HEK293 (cell line): ENCODE data around the gene ARHGAP45.
A peak's percentile ranks its signal among the peaks of the same experiment; 100 is the strongest.
"Not testable (repeated sequence)": the region's sequence is repeated elsewhere in the genome, so short reads cannot be mapped to it uniquely, and the experiment has no call there.

ENCODE experiments used
- CTCF ChIA-PET: fragments of 350-600 bp; formaldehyde crosslinking; extraction: SDS; loops from one replicate; lab custom pipeline; 2021; ENCODE audit warnings: antibody characterized with exemption; lab: Yijun Ruan, JAX
- POLR2A ChIA-PET: fragments of 300-600 bp; formaldehyde crosslinking; extraction: SDS; loops from one replicate; lab custom pipeline; 2020; ENCODE audit warnings: antibody characterized with exemption, inconsistent platforms; lab: Yijun Ruan, JAX
- H3K27ac ChIP-seq: fragments of 200-500 bp; sonication (Bioruptor generic); 2 replicates; pipeline ENCODE4 v1.5.1; 2014; ENCODE audit warnings: low read depth, low read length, control low read depth, inconsistent platforms; ENCODE audit errors: extremely low read depth
- H3K36me3 ChIP-seq, 2 experiments: fragments of 200-500 bp in 1 of 2; sonication (Bioruptor generic) in 1 of 2; 1 replicate in 1 of 2; 2 replicates in 1 of 2; pipeline ENCODE4 v1.5.1; 2014 to 2017; ENCODE audit warnings: inconsistent platforms in 2 of 2, low read length in 2 of 2; ENCODE audit not compliant: control insufficient read depth in 2 of 2, insufficient read depth in 1 of 2
- H3K4me1 ChIP-seq: fragments of 200-500 bp; sonication (Bioruptor generic); 2 replicates; pipeline ENCODE4 v1.5.1; 2014; ENCODE audit warnings: mild to moderate bottlenecking, low read length, inconsistent platforms; ENCODE audit not compliant: control insufficient read depth, insufficient read depth
- H3K4me3 ChIP-seq: 2 replicates; pipeline ENCODE4 v1.5.1; 2011; ENCODE audit warnings: low read depth, mild to moderate bottlenecking, control low read depth, low read length, moderate library complexity
- H3K9me3 ChIP-seq: fragments of 200-500 bp; sonication (Bioruptor generic); 2 replicates; pipeline ENCODE4 v1.5.1; 2014; ENCODE audit warnings: low read depth, low read length, inconsistent platforms; ENCODE audit not compliant: control insufficient read depth, insufficient read depth
- BCL11A ChIP-seq: fragments of 450-650 bp; formaldehyde crosslinking; IDR thresholded peaks from 2 replicates; pipeline ENCODE4 v1.5.1; 2016; ENCODE audit warnings: low read depth, missing biosample characterization, missing genetic modification characterization
- GLIS1 ChIP-seq: fragments of 450-650 bp; formaldehyde crosslinking; IDR thresholded peaks from 2 replicates; pipeline ENCODE4 v1.5.1; 2016; ENCODE audit warnings: missing biosample characterization, missing genetic modification characterization
- HOXA7 ChIP-seq: sonication (generic); formaldehyde crosslinking; IDR thresholded peaks from 2 replicates; pipeline ENCODE4 v1.8.1; 2022; ENCODE audit warnings: missing genetic modification reagents, borderline replicate concordance
- KLF1 ChIP-seq: fragments of 450-650 bp; formaldehyde crosslinking; IDR thresholded peaks from 2 replicates; pipeline ENCODE4 v1.5.1; 2016; ENCODE audit warnings: missing biosample characterization, missing genetic modification characterization
- REST ChIP-seq: fragments of 450-650 bp; formaldehyde crosslinking; IDR thresholded peaks from 2 replicates; pipeline ENCODE4 v1.5.1; 2016; ENCODE audit warnings: missing biosample characterization, missing genetic modification characterization
- SCRT1 ChIP-seq: fragments of 450-650 bp; formaldehyde crosslinking; IDR thresholded peaks from 2 replicates; pipeline ENCODE4 v1.5.1; 2016; ENCODE audit warnings: missing biosample characterization, missing genetic modification characterization, borderline replicate concordance
- SCRT2 ChIP-seq: fragments of 450-650 bp; formaldehyde crosslinking; IDR thresholded peaks from 2 replicates; pipeline ENCODE4 v1.5.1; 2016; ENCODE audit warnings: missing biosample characterization, missing genetic modification characterization
- TRIM28 ChIP-seq: IDR thresholded peaks from 2 replicates; pipeline ENCODE4 v1.6.1; 2011; ENCODE audit warnings: low read length, control low read depth, borderline replicate concordance
- ZBTB17 ChIP-seq: fragments of 450-650 bp; formaldehyde crosslinking; IDR thresholded peaks from 2 replicates; pipeline ENCODE4 v1.5.1; 2016; ENCODE audit warnings: missing biosample characterization, missing genetic modification characterization
- ZBTB21 ChIP-seq: fragments of 450-650 bp; formaldehyde crosslinking; IDR thresholded peaks from 2 replicates; pipeline ENCODE4 v1.5.1; 2017; ENCODE audit warnings: missing biosample characterization, missing genetic modification characterization
- ZNF266 ChIP-seq: fragments of 450-650 bp; formaldehyde crosslinking; IDR thresholded peaks from 2 replicates; pipeline ENCODE4 v1.5.1; 2016; ENCODE audit warnings: missing biosample characterization, missing genetic modification characterization, low read depth
- ZNF521 ChIP-seq: fragments of 450-650 bp; formaldehyde crosslinking; IDR thresholded peaks from 2 replicates; pipeline ENCODE4 v1.5.1; 2017; ENCODE audit warnings: missing biosample characterization, mild to moderate bottlenecking, missing genetic modification characterization
- ZNF544 ChIP-seq: fragments of 450-650 bp; formaldehyde crosslinking; IDR thresholded peaks from 2 replicates; pipeline ENCODE4 v1.5.0; 2017; ENCODE audit warnings: missing biosample characterization, missing genetic modification characterization
- ZNF555 ChIP-seq: fragments of 450-650 bp; formaldehyde crosslinking; conservative IDR thresholded peaks from 2 replicates; pipeline ENCODE4 v1.5.1; 2017; ENCODE audit warnings: missing biosample characterization, mild to moderate bottlenecking, missing genetic modification characterization, inconsistent platforms
- ZNF580 ChIP-seq: fragments of 450-650 bp; formaldehyde crosslinking; IDR thresholded peaks from 2 replicates; pipeline ENCODE4 v1.5.1; 2016; ENCODE audit warnings: missing biosample characterization, missing genetic modification characterization
- ZNF658 ChIP-seq: fragments of 450-650 bp; formaldehyde crosslinking; IDR thresholded peaks from 2 replicates; pipeline ENCODE4; 2016; ENCODE audit warnings: missing biosample characterization, missing genetic modification characterization
- TF ChIP-seq, protein P1 (sequence below): sonication (generic); formaldehyde crosslinking; IDR thresholded peaks from 2 replicates; pipeline ENCODE4 v1.8.1; 2022; ENCODE audit warnings: mild to moderate bottlenecking, moderate library complexity, missing genetic modification reagents
- TF ChIP-seq, protein P2 (sequence below): fragments of 450-650 bp; formaldehyde crosslinking; IDR thresholded peaks from 2 replicates; pipeline ENCODE4 v1.5.1; 2016; ENCODE audit warnings: missing biosample characterization, missing genetic modification characterization

Gene ARHGAP45

DNA sequence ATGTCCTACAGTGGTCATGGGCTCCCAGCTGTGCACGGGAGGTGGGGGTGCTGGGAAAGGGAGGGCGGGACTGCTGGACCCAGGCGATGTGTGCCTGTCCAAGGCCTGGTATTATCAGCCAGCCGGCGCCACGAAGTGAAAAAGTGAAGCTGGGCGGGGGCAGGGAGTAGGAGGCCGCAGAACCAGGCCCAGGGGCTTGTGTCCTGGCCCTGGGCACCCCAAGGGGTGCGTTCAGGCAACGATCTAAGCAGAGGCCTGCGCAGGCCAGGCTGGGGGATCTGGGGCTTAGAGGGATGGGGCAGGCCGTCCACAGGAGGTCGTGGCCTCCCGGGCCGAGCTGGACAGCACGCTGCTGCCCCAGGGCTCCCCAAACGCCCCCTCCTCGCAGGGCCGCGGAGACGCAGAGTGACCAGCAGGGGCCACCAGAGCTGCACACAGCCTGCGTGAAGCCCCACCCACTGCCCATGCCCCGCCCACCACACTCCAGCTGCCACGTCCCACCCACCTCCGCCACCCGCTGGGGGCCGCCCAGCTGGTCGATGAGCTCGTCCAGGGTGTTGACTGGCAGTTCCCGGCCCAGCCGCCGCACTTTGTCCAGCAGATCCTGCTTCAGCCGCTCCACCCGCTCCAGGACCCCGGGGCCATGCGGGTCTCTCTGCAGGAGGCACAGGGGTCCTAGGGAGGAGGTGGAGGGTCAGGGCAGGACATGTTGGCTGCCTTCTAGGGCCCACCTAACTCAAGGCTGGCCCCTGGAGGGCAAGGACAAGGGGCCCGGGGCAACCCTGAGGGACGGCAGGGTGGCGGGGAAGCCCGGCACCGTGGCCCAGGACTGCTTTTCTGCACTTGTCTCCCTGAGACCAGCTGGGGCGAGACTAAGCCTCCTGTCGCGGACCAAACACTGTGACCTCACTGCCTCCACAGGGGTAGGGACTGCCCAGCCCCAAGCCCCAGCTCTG is 46.3 kb downstream of the ARHGAP45 start (continued):
- no peak for TF ChIP-seq ZNF658 (tag by site-specific recombination)
- no peak for TF ChIP-seq ZNF555
- TF ChIP-seq ZBTB21 (tag by site-specific recombination): 0 out of 2 replicates have a peak, but pooled peaks have one; percentile 23
- peak; percentile 90 for TF ChIP-seq GLIS1 (tag by site-specific recombination)
- TF ChIP-seq ZNF266 (tag by site-specific recombination): no peak

DNA sequence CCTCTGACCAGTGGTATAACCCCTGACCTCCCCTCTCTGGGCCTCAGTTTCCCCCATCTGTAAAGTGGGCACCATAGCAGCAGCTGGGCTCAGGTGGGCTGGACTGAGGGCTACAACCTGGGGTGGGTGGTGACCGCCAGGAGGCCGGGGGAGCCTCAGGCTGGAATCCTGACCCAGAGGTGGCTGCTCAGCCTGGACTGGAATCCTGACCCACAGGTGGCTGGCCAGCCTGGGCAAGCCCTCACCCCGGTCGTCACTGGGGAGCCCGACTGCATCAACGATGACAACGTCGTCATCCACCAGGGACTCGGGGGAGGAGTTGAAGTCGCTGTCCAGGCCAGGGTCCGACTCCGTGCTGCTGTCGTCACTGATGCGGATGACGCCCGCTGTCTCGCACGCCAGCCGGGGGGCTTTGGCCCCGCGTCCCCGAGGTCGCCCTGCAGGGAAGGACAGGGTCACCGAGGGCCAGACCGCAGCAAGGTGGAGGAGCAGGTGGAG is 47.1 kb downstream of the ARHGAP45 start:
- TF ChIP-seq REST (tag by site-specific recombination) (peak; percentile 67; the same call in 1 of the 2 replicates), ZNF521 (no peak), SCRT2 (tag by site-specific recombination) (peak; percentile 44), BCL11A (tag by site-specific recombination) (peak; percentile 23; the same call in 1 of the 2 replicates), SCRT1 (tag by site-specific recombination) (0 out of 2 replicates have a peak, but pooled peaks have one; percentile 17), ZNF544 (tag by site-specific recombination) (no peak)
- H3K9me3 ChIP-seq: no peaks in the 10 kb centered on the region
- H3K36me3 ChIP-seq: peaks cover 0 to 42% of the 10 kb centered on the region in 2 experiments; a peak in 2 of 3 replicates
- POLR2A ChIA-PET: interaction anchor here (0.7 to 1.7 kb wide), 4 partner anchors 78 to 155 kb away, joined by 3 to 8 read pairs (median 6); partner anchors contain the start of gene CIRBP
- CTCF ChIA-PET: interaction anchor here (0.7 to 3.9 kb wide), 22 partner anchors 10 to 202 kb away, joined by 3 to 40 read pairs (median 4); partner anchors contain the start of genes CBARP, GPX4 and RNU6-2
- no peak overlapping the region for H3K27ac ChIP-seq
- no peak overlapping the region for H3K4me3 ChIP-seq
- peaks cover 4% of the 10 kb centered on the region; the same call in 1 of the 2 replicates for H3K4me1 ChIP-seq

GRCh38 chr19:1114728-1115127 is 47.8 kb downstream of the ARHGAP45 start:
- peak; percentile 91 for TF ChIP-seq KLF1 (tag by site-specific recombination)
- H3K4me3 ChIP-seq, H3K4me1 ChIP-seq, H3K27ac ChIP-seq, H3K9me3 ChIP-seq, POLR2A ChIA-PET: not testable (repeated sequence)
- H3K36me3 ChIP-seq: peaks cover 0 to 44% of the 10 kb centered on the region in 2 experiments; a peak in 2 of 3 replicates
- CTCF ChIA-PET: interaction anchor here (1.3 to 3.9 kb wide), 2 partner anchors 25 to 79 kb away, joined by 3 to 40 read pairs; no protein-coding TSS in a partner anchor

DNA sequence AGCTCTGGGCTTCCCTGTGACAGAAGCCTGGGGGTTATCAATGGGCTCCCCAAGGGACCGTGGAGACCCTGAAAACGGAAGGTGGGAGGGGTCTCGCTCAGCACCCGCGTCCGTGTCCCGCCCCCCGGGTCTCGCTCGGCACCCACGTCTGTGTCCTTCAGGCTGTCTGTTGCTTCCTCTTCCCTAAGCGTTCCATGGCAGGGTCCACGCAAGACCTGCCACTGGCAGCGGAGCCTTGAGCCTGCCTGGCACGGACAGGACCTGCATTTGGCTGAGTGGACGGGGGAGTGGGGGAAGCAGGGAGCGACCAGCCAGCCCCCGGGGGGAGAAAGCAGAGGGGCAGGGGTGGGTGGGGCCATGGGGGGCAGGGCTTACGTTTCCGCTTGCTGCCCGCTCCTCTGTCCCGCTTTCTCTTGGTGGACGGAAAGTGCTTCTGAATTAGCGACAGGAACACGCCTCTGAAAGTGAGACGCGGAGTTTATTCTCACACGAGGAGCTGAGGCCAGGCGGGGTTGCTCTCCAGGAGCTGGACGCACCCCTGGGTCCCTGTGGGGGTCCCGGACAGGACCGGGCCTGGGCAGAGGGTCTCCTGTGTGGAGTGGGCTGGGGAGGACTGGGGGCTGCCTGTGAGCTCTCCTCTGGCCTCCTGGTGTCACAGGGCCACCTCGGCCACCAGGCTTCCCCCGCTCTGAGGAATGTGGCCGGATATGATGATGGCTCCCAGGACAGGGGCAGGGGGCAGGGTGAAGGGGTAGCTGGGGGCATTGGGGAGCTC is 48.9 kb downstream of the ARHGAP45 start:
- ChIA-PET POLR2A (no interaction called here), CTCF (interaction anchor here (0.6 to 1.3 kb wide), 5 partner anchors 24 to 231 kb away, joined by 3 to 4 read pairs (median 3); no protein-coding TSS in a partner anchor)
- Histone ChIP-seq H3K9me3 (no peaks in the 10 kb centered on the region), H3K27ac (no peak overlapping the region), H3K4me1 (peaks cover 4% of the 10 kb centered on the region; the same call in 1 of the 2 replicates), H3K4me3 (no peak overlapping the region), H3K36me3 (peaks cover 6 to 38% of the 10 kb centered on the region in 2 experiments; a peak in 2 of 3 replicates)
- no peak for TF ChIP-seq TRIM28
- TF ChIP-seq, protein P1, sequence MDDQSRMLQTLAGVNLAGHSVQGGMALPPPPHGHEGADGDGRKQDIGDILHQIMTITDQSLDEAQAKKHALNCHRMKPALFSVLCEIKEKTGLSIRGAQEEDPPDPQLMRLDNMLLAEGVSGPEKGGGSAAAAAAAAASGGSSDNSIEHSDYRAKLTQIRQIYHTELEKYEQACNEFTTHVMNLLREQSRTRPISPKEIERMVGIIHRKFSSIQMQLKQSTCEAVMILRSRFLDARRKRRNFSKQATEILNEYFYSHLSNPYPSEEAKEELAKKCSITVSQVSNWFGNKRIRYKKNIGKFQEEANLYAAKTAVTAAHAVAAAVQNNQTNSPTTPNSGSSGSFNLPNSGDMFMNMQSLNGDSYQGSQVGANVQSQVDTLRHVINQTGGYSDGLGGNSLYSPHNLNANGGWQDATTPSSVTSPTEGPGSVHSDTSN: no peak
- TF ChIP-seq ZBTB17 (tag by site-specific recombination): no peak
- TF ChIP-seq, protein P2, sequence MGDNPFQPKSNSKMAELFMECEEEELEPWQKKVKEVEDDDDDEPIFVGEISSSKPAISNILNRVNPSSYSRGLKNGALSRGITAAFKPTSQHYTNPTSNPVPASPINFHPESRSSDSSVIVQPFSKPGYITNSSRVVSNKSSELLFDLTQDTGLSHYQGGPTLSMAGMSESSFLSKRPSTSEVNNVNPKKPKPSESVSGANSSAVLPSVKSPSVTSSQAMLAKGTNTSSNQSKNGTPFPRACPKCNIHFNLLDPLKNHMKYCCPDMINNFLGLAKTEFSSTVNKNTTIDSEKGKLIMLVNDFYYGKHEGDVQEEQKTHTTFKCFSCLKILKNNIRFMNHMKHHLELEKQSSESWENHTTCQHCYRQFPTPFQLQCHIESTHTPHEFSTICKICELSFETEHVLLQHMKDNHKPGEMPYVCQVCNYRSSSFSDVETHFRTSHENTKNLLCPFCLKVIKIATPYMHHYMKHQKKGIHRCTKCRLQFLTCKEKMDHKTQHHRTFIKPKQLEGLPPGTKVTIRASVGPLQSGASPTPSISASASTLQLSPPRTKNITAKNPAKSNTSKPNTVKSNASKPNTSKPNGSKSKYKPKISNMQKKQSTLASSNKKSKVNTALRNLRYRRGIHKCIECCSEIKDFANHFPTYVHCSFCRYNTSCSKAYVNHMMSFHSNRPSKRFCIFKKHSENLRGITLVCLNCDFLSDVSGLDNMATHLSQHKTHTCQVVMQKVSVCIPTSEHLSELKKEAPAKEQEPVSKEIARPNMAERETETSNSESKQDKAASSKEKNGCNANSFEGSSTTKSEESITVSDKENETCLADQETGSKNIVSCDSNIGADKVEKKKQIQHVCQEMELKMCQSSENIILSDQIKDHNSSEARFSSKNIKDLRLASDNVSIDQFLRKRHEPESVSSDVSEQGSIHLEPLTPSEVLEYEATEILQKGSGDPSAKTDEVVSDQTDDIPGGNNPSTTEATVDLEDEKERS: no peak
- TF ChIP-seq HOXA7 (CRISPR knock-in tag): no peak
- no peak for TF ChIP-seq ZNF580 (tag by site-specific recombination)
